ENCODE results near the gene PRAF2.
A peak's percentile ranks its signal among the peaks of the same experiment; 100 is the strongest.

PRAF2 gene

GRCh38 chrX:49111791-49112190, 38.0 kb upstream of the PRAF2 start:
- ChIA-PET POLR2A (no interaction called here), CTCF (no interaction called here)
- TF ChIP-seq, protein P1, sequence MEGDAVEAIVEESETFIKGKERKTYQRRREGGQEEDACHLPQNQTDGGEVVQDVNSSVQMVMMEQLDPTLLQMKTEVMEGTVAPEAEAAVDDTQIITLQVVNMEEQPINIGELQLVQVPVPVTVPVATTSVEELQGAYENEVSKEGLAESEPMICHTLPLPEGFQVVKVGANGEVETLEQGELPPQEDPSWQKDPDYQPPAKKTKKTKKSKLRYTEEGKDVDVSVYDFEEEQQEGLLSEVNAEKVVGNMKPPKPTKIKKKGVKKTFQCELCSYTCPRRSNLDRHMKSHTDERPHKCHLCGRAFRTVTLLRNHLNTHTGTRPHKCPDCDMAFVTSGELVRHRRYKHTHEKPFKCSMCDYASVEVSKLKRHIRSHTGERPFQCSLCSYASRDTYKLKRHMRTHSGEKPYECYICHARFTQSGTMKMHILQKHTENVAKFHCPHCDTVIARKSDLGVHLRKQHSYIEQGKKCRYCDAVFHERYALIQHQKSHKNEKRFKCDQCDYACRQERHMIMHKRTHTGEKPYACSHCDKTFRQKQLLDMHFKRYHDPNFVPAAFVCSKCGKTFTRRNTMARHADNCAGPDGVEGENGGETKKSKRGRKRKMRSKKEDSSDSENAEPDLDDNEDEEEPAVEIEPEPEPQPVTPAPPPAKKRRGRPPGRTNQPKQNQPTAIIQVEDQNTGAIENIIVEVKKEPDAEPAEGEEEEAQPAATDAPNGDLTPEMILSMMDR (IDR thresholded peaks at IDR 0.05; ENCODE audit: insufficient read depth, low read length, missing control alignments), result no peak
- H3K4me3 ChIP-seq (ENCODE audit: low read depth, low read length), result no peak overlapping the region
- no peak for DNase-seq (ENCODE audit: low read depth, low spot score)

DNA sequence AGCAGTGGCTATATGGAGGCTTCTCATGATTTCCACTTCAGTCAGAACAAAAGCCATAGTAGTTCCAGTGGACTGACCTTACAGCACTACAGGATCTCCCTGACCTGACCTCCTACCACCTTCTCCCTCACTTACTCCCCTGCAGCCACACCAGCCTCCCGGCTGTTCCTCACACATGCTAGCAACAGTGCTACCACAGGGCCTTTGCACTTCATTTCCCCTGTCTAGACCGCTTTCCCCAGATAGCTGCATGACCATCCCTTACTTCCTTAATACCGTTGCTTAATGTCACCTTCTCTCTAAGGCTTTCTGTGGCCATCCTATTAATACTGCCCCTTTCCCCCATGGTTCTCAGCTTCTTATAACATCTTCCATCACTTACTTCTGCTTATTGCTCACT, 36.6 kb upstream of the PRAF2 start:
- ChIA-PET POLR2A (no interaction called here), CTCF (interaction anchor here (1.1 kb wide), 1 partner anchor 31 kb away, joined by 3 read pairs; the partner anchor contains the start of gene WDR45)
- no peak for DNase-seq (ENCODE audit: low read depth, low spot score)
- TF ChIP-seq, protein P1 (IDR thresholded peaks at IDR 0.05; ENCODE audit: insufficient read depth, low read length, missing control alignments), result no peak
- H3K4me3 ChIP-seq (ENCODE audit: low read depth, low read length), result no peak overlapping the region

GRCh38 chrX:49108641-49109040, 34.8 kb upstream of the PRAF2 start:
- no peak overlapping the region for H3K4me3 ChIP-seq (ENCODE audit: low read depth, low read length)
- TF ChIP-seq, protein P1 (IDR thresholded peaks at IDR 0.05; ENCODE audit: insufficient read depth, low read length, missing control alignments), result no peak
- DNase-seq (ENCODE audit: low read depth, low spot score), result no peak
- POLR2A ChIA-PET, result no interaction called here
- CTCF ChIA-PET, result no interaction called here

DNA sequence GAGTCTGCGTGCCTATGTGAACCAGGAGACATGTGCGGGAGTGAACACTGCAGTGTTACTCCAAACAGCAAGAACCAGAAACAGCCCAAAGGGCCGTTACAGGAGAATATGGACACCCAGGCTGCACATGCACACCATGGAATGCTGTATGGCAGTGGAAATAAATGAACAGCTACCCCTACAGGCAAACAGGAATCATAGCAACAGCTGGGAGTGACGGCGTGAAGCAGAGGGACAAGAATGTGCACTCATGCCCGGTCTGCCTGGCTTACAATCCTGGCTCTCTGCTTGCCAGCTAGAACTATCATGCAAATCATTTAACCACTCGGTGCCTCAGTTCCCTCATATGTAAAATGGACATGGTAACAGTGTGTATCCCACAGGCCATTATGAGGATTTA, 33.1 kb upstream of the PRAF2 start:
- TF ChIP-seq, protein P1 (IDR thresholded peaks at IDR 0.05; ENCODE audit: insufficient read depth, low read length, missing control alignments), result peak; percentile 46
- peak; percentile 4 for DNase-seq (ENCODE audit: low read depth, low spot score)
- no peak overlapping the region for H3K4me3 ChIP-seq (ENCODE audit: low read depth, low read length)
- ChIA-PET CTCF (interaction anchor here (0.7 to 1.1 kb wide), 4 partner anchors 10 to 21 kb away, joined by 3 to 5 read pairs (median 4); no protein-coding TSS in a partner anchor), POLR2A (no interaction called here)

- TF ChIP-seq, protein P1 (IDR thresholded peaks at IDR 0.05; ENCODE audit: insufficient read depth, low read length, missing control alignments), result no peak
- ChIA-PET CTCF (interaction anchor here (1.0 to 1.1 kb wide), 3 partner anchors 9 to 21 kb away, joined by 3 to 5 read pairs (median 5); no protein-coding TSS in a partner anchor), POLR2A (no interaction called here)
- no peak for DNase-seq (ENCODE audit: low read depth, low spot score)
- H3K4me3 ChIP-seq (ENCODE audit: low read depth, low read length), result no peak overlapping the region
Measured at GRCh38 chrX:49106296-49106695, 32.5 kb upstream of the PRAF2 start.

- TF ChIP-seq, protein P1 (IDR thresholded peaks at IDR 0.05; ENCODE audit: insufficient read depth, low read length, missing control alignments), result no peak
Measured at GRCh38 chrX:49103637-49104036, 29.8 kb upstream of the PRAF2 start.

More at GRCh38 chrX:49103637-49104036, 29.8 kb upstream of the PRAF2 start:
- CTCF ChIA-PET, result interaction anchor here (1.2 kb wide), 1 partner anchor 16 kb away, joined by 3 read pairs; no protein-coding TSS in a partner anchor
- no peak overlapping the region for H3K4me3 ChIP-seq (ENCODE audit: low read depth, low read length)
- POLR2A ChIA-PET, result no interaction called here
- no peak for DNase-seq (ENCODE audit: low read depth, low spot score)
